Mucosa of descending colon (tissue), 3 donors: Measurements from ENCODE around the gene BCAN. TPM values are rescaled to one million over a fixed set of nuclear protein-coding genes. Genes with fewer than 3 reads are reported as not detected.

Experiments
- ATAC-seq: fragments of 200-7000 bp; cut with Tn5 transposase; one replicate; pipeline ENCODE4 v1.9.1; 2020; ENCODE audit warnings: mild to moderate bottlenecking, moderate library complexity
- DNase-seq, 3 donors: peaks; one replicate each; pipeline ENCODE4 v3.0.0-alpha.2; 2020
- H3K36me3 ChIP-seq: fragments of 200-600 bp; one replicate; pipeline ENCODE4 v1.8.0; 2021; ENCODE audit warnings: low read depth, mild to moderate bottlenecking
- H3K4me1 ChIP-seq: fragments of 200-600 bp; one replicate; pipeline ENCODE4 v1.8.0; 2021; ENCODE audit warnings: low read depth, mild to moderate bottlenecking
- H3K4me3 ChIP-seq: fragments of 200-600 bp; one replicate; pipeline ENCODE4 v1.8.0; 2021; ENCODE audit warnings: mild to moderate bottlenecking
- H3K9me3 ChIP-seq: fragments of 200-600 bp; one replicate; pipeline ENCODE4 v1.8.0; 2021; ENCODE audit warnings: mild to moderate bottlenecking
- CTCF ChIP-seq: fragments of 200-600 bp; IDR thresholded peaks from one replicate; pipeline ENCODE4 v1.8.0; 2022; ENCODE audit warnings: antibody characterized with exemption, mild to moderate bottlenecking
- intact Hi-C, 2 donors: fragments of 100-400 bp; cut with DNase I in 1 of 2; cut with micrococcal nuclease in 1 of 2; formaldehyde crosslinking; loops; one replicate each; pipeline versions ENCODE4 v1.11.0 to v1.11.1; 2022; cut with DNase I, micrococcal nuclease
- long read RNA-seq, 2 donors: library from polyadenylated mRNA; unstranded; transcript quantifications; one replicate each; pipeline ENCODE4 v2.0.0, GENCODE V29; 2019 to 2021
- total RNA-seq, 3 donors: library from RNA; stranded (reverse); fragmentation: NEBNext Ultra II Directional in 2 of 3; extraction: Animal tissue kit (Norgen Biotek cat#: 25700) in 2 of 3; gene quantifications; one replicate each; pipeline versions ENCODE4 v1.2.1 to v1.2.4, GENCODE V29; 2021 to 2023
- donor health status: DM: no; HTN: no; CAD: no; lungs with moderate emphysema.
- donor health status: DM: no; HTN: no; CAD: no.
- donor health status: DM: no; HTN: yes; CAD: no.

Gene BCAN
- total RNA-seq, result under 1 TPM in 2 of 3 donors, not detected in 1; 0.14 to 0.79 TPM
- long read RNA-seq, donor 1, partial matches to known transcripts, result 0 of 2 reads
- long read RNA-seq, donor 1, other reads (novel, unspliced or antisense), result 0 of 2 reads
- long read RNA-seq, donor 2, result 0 reads

- Histone ChIP-seq H3K4me1 (peaks cover 6% of the 10 kb centered on the region), H3K9me3 (no peaks in the 10 kb centered on the region), H3K36me3 (no peaks in the 10 kb centered on the region), H3K4me3 (no peak within 1 kb of the TSS)
- TF ChIP-seq CTCF, result no peak
- peak; percentile 16 for ATAC-seq
- intact Hi-C loops, result no loop called here
- DNase-seq, result peak in 1 of 3 donors; percentile 13
Observed at GRCh38 chr1:156641761-156642264, at the start of gene BCAN. Gene BCAN (plus strand): TSS chr1:156642117. CDS start chr1:156646055, 3,938 bp downstream.

- no peak for TF ChIP-seq CTCF
- ATAC-seq (no peak), DNase-seq (peak in 1 of 3 donors; percentile 8)
- no peaks in the 10 kb centered on the region for H3K9me3 ChIP-seq
- H3K36me3 ChIP-seq, result no peaks in the 10 kb centered on the region
- intact Hi-C loops, result no loop called here
- H3K4me3 ChIP-seq, result peak overlapping the region; percentile 27
- H3K4me1 ChIP-seq, result peaks cover 11% of the 10 kb centered on the region
Observed at GRCh38 chr1:156592158-156592909, 49.6 kb upstream of the BCAN start.

GRCh38 chr1:156592910-156593660, 48.8 kb upstream of the BCAN start:
- H3K36me3 ChIP-seq, result no peaks in the 10 kb centered on the region
- no peaks in the 10 kb centered on the region for H3K9me3 ChIP-seq
- intact Hi-C loops, result no loop called here
- DNase-seq (peak in 1 of 3 donors; percentile 16), ATAC-seq (no peak)
- no peak overlapping the region for H3K4me3 ChIP-seq
- no peak for TF ChIP-seq CTCF
- H3K4me1 ChIP-seq, result peaks cover 11% of the 10 kb centered on the region

GRCh38 chr1:156593661-156593989, 48.3 kb upstream of the BCAN start:
- ATAC-seq, result no peak
- H3K36me3 ChIP-seq, result no peaks in the 10 kb centered on the region
- intact Hi-C loops, result no loop called here

GRCh38 chr1:156594190-156594589, 47.7 kb upstream of the BCAN start:
- H3K36me3 ChIP-seq, result no peaks in the 10 kb centered on the region
- intact Hi-C loops, result no loop called here
- ATAC-seq, result no peak

More at GRCh38 chr1:156593661-156593989, 48.3 kb upstream of the BCAN start:
- DNase-seq, result peak in 1 of 3 donors; percentile 21
- Histone ChIP-seq H3K4me1 (peaks cover 11% of the 10 kb centered on the region), H3K4me3 (no peak overlapping the region), H3K9me3 (no peaks in the 10 kb centered on the region)
- no peak for TF ChIP-seq CTCF

More at GRCh38 chr1:156594190-156594589, 47.7 kb upstream of the BCAN start:
- no peak overlapping the region for H3K4me3 ChIP-seq
- DNase-seq, result no peak
- TF ChIP-seq CTCF, result no peak
- H3K9me3 ChIP-seq, result no peaks in the 10 kb centered on the region
- H3K4me1 ChIP-seq, result peaks cover 11% of the 10 kb centered on the region
